H7 (cell line): ENCODE data around the gene PHYKPL. TPM values are rescaled to one million over a fixed set of nuclear protein-coding genes. Genes with fewer than 3 reads are reported as not detected.
"Not testable (repeated sequence)": the region's sequence is repeated elsewhere in the genome, so short reads cannot be mapped to it uniquely, and the experiment has no call there.

Source experiments
- DNase-seq: peaks from one replicate; pipeline ENCODE4 v3.0.0; 2012
- H3K27me3 ChIP-seq: 2 replicates; pipeline ENCODE4 v1.6.0; 2011; ENCODE audit warnings: mild to moderate bottlenecking, low read length; ENCODE audit not compliant: control insufficient read depth, insufficient read depth
- H3K36me3 ChIP-seq: replicated peaks from 2 replicates; pipeline ENCODE4 v1.5.1; 2011; ENCODE audit warnings: low read length; ENCODE audit not compliant: control insufficient read depth, insufficient read depth
- H3K4me3 ChIP-seq: 2 replicates; pipeline ENCODE4 v1.5.1; 2011; ENCODE audit warnings: low read depth, mild to moderate bottlenecking, control low read depth, low read length, moderate library complexity; ENCODE audit not compliant: insufficient read depth
- total RNA-seq: library from RNA; depleted of rRNA; stranded (reverse); fragments of >200 nt; shearing (Covaris generic); gene quantifications from 2 replicates; pipeline ENCODE4 v1.2.3, GENCODE V29; 2014

Gene PHYKPL
- total RNA-seq, 1 experiment from 2014 or later, result 11.3 TPM

- Histone ChIP-seq H3K27me3 (no peaks in the 10 kb centered on the region; the same call in 1 of the 2 replicates), H3K4me3 (peak overlapping the region; percentile 88), H3K36me3 (peaks cover 51% of the 10 kb centered on the region)
- DNase-seq, result no peak
Measured at GRCh38 chr5:178205749-178206047, 26.9 kb downstream of the PHYKPL start.

- peak; percentile 94 for DNase-seq
- Histone ChIP-seq H3K4me3 (peak overlapping the region; percentile 88), H3K27me3 (no peaks in the 10 kb centered on the region; the same call in 1 of the 2 replicates), H3K36me3 (peaks cover 46% of the 10 kb centered on the region)
Measured at GRCh38 chr5:178204935-178205748, 27.5 kb downstream of the PHYKPL start.

GRCh38 chr5:178204182-178204934, 28.2 kb downstream of the PHYKPL start, which contains the start of gene HNRNPAB:
TSS of gene HNRNPAB (plus strand) at chr5:178204533. CDS start at chr5:178204838, 305 bp downstream.
- DNase-seq, result peak; percentile 100
- Histone ChIP-seq H3K4me3 (peak within 1 kb of the TSS; percentile 88), H3K36me3 (peaks cover 39% of the 10 kb centered on the region), H3K27me3 (no peaks in the 10 kb centered on the region; the same call in 1 of the 2 replicates)

- H3K4me3 ChIP-seq, result peak overlapping the region; percentile 88
- no peak for DNase-seq
- peaks cover 32% of the 10 kb centered on the region for H3K36me3 ChIP-seq
- no peaks in the 10 kb centered on the region; the same call in 1 of the 2 replicates for H3K27me3 ChIP-seq
Measured at GRCh38 chr5:178203670-178204181, 28.9 kb downstream of the PHYKPL start.

GRCh38 chr5:178202541-178202940, 30.1 kb downstream of the PHYKPL start:
- H3K4me3 ChIP-seq, result no peak overlapping the region
- peaks cover 22% of the 10 kb centered on the region for H3K36me3 ChIP-seq
- no peaks in the 10 kb centered on the region; the same call in 1 of the 2 replicates for H3K27me3 ChIP-seq
- DNase-seq, result no peak

- no peak for DNase-seq
- H3K36me3 ChIP-seq, result peaks cover 15% of the 10 kb centered on the region
- no peaks in the 10 kb centered on the region; the same call in 1 of the 2 replicates for H3K27me3 ChIP-seq
- no peak overlapping the region for H3K4me3 ChIP-seq
Measured at GRCh38 chr5:178201927-178202235, 30.7 kb downstream of the PHYKPL start.

GRCh38 chr5:178201221-178201926, 31.2 kb downstream of the PHYKPL start:
- no peaks in the 10 kb centered on the region; the same call in 1 of the 2 replicates for H3K27me3 ChIP-seq
- DNase-seq, result no peak
- peaks cover 10% of the 10 kb centered on the region for H3K36me3 ChIP-seq
- no peak overlapping the region for H3K4me3 ChIP-seq

GRCh38 chr5:178199581-178200434, 32.8 kb downstream of the PHYKPL start:
- H3K36me3 ChIP-seq, result no peaks in the 10 kb centered on the region
- H3K4me3 ChIP-seq, result no peak overlapping the region
- DNase-seq, result no peak
- H3K27me3 ChIP-seq, result no peaks in the 10 kb centered on the region; the same call in 1 of the 2 replicates

- Histone ChIP-seq H3K36me3 (no peaks in the 10 kb centered on the region), H3K4me3 (no peak overlapping the region), H3K27me3 (no peaks in the 10 kb centered on the region; the same call in 1 of the 2 replicates)
- no peak for DNase-seq
Measured at GRCh38 chr5:178198706-178199105, 33.9 kb downstream of the PHYKPL start.

- not testable (repeated sequence) for DNase-seq, H3K4me3 ChIP-seq, H3K36me3 ChIP-seq, H3K27me3 ChIP-seq
Measured at GRCh38 chr5:178198151-178198550, 34.5 kb downstream of the PHYKPL start.

- peak; percentile 72 for DNase-seq
- Histone ChIP-seq H3K27me3 (no peaks in the 10 kb centered on the region; the same call in 1 of the 2 replicates), H3K36me3 (no peaks in the 10 kb centered on the region), H3K4me3 (no peak overlapping the region)
Measured at GRCh38 chr5:178196986-178197385, 35.6 kb downstream of the PHYKPL start.

GRCh38 chr5:178196281-178196812, 36.3 kb downstream of the PHYKPL start:
- DNase-seq, result peak; percentile 48

GRCh38 chr5:178194026-178194425, 38.6 kb downstream of the PHYKPL start:
- Histone ChIP-seq H3K36me3 (no peaks in the 10 kb centered on the region), H3K27me3 (no peaks in the 10 kb centered on the region), H3K4me3 (no peak overlapping the region)
- DNase-seq, result peak; percentile 54

More at GRCh38 chr5:178196281-178196812, 36.3 kb downstream of the PHYKPL start:
- H3K27me3 ChIP-seq, result no peaks in the 10 kb centered on the region
- H3K4me3 ChIP-seq, result no peak overlapping the region
- no peaks in the 10 kb centered on the region for H3K36me3 ChIP-seq
